Ascending aorta (tissue), 2 donors: Measurements from ENCODE around the gene TIA1. TPM values are rescaled to one million over a fixed set of nuclear protein-coding genes. Genes with fewer than 3 reads are reported as not detected.

Source experiments
- DNase-seq, 2 donors: peaks; one replicate each; pipeline ENCODE4 v3.0.0-alpha.2; 2019; ENCODE audit warnings: low spot score in 2 of 2
- H3K27ac ChIP-seq, 2 donors: fragments of 200-600 bp; sonication (generic); one replicate each; pipeline ENCODE4 v1.5.1; 2016 to 2017; ENCODE audit warnings: mild to moderate bottlenecking in 1 of 2
- H3K27me3 ChIP-seq: fragments of 200-600 bp; sonication (generic); one replicate; pipeline ENCODE4 v1.5.1; 2017
- H3K36me3 ChIP-seq, 2 donors: fragments of 200-600 bp; sonication (generic); one replicate each; pipeline ENCODE4 v1.5.1; 2016
- H3K4me1 ChIP-seq, 2 donors: fragments of 200-600 bp; sonication (generic); one replicate each; pipeline ENCODE4 v1.5.1; 2016 to 2017; ENCODE audit warnings: mild to moderate bottlenecking in 1 of 2
- H3K4me3 ChIP-seq, 2 donors: fragments of 200-600 bp; sonication (generic); one replicate each; pipeline ENCODE4 v1.5.1; 2016 to 2017; ENCODE audit warnings: mild to moderate bottlenecking in 1 of 2
- H3K9me3 ChIP-seq, 2 donors: fragments of 200-600 bp; sonication (generic); one replicate each; pipeline ENCODE4 v1.5.1; 2016
- intact Hi-C: fragments of 100-400 bp; cut with DNase I; formaldehyde crosslinking; loops from one replicate; pipeline ENCODE4 v1.15.1; 2023
- total RNA-seq: library from RNA; depleted of rRNA; stranded (reverse); fragments of >200 nt; gene quantifications from one replicate; pipeline ENCODE4 v1.1.0, GENCODE V29; 2016
- TF ChIP-seq, protein P1 (sequence below), 3 experiments: fragments of 200-600 bp in 2 of 3; fragments of 450-650 bp in 1 of 3; sonication (generic) in 2 of 3; IDR thresholded peaks; one replicate each; pipeline ENCODE4 v1.5.1; 2016 to 2019; ENCODE audit warnings: antibody characterized with exemption in 3 of 3, mild to moderate bottlenecking in 1 of 3, moderate library complexity in 1 of 3

The TIA1 gene
- total RNA-seq, 1 donor from 2014 or later, result 19.3 TPM

DNA sequence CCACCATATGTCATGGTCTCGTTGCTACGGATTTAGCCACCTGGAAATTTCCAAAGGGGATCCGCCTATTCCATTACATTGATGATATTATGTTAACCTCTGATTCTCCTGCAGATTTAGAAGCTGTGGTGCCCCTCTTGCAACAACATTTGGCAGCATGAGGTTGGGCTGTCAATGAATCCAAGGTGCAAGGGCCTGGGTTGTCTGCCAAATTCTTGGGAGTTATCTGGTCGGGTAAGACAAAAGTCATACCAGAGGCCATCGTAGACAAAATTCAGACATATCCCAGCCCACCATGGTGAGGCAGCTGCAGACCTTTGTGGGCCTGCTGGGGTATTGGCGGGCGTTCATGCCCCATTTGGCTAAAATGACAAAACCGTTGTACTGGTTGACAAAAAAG is 44.0 kb downstream of the TIA1 start:
- TF ChIP-seq, protein P1, sequence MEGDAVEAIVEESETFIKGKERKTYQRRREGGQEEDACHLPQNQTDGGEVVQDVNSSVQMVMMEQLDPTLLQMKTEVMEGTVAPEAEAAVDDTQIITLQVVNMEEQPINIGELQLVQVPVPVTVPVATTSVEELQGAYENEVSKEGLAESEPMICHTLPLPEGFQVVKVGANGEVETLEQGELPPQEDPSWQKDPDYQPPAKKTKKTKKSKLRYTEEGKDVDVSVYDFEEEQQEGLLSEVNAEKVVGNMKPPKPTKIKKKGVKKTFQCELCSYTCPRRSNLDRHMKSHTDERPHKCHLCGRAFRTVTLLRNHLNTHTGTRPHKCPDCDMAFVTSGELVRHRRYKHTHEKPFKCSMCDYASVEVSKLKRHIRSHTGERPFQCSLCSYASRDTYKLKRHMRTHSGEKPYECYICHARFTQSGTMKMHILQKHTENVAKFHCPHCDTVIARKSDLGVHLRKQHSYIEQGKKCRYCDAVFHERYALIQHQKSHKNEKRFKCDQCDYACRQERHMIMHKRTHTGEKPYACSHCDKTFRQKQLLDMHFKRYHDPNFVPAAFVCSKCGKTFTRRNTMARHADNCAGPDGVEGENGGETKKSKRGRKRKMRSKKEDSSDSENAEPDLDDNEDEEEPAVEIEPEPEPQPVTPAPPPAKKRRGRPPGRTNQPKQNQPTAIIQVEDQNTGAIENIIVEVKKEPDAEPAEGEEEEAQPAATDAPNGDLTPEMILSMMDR (IDR thresholded peaks at IDR 0.05), result no peak
- no peak overlapping the region for H3K27ac ChIP-seq
- intact Hi-C loops, result no loop called here
- H3K4me3 ChIP-seq, result no peak overlapping the region
- H3K4me1 ChIP-seq, result no peaks in the 10 kb centered on the region
- no peak for DNase-seq
- H3K36me3 ChIP-seq, result no peaks in the 10 kb centered on the region
- H3K27me3 ChIP-seq, result no peaks in the 10 kb centered on the region
- no peaks in the 10 kb centered on the region for H3K9me3 ChIP-seq

DNA sequence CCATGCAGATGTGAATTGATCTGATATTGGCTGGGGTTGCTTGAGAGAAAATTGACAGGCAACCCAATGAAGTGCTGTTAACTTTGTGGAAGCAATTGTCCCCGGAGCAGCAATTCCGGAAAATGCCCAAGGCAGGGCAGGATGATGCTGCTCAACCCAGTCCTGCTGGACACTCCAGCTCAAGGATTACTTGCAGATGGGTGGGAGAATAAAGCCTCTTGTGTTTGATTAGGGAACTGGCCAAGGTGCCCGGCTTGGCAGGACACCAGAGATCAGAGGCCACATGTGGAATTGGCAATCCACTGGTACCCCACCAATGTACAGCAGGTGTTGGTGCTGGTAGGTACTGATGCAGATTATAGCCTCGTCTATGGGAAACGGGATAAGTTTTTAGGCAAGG is 45.3 kb downstream of the TIA1 start:
- intact Hi-C loops, result no loop called here
- TF ChIP-seq, protein P1 (IDR thresholded peaks at IDR 0.05), result no peak
- Histone ChIP-seq H3K27me3 (no peaks in the 10 kb centered on the region), H3K4me1 (no peaks in the 10 kb centered on the region), H3K4me3 (no peak overlapping the region), H3K36me3 (no peaks in the 10 kb centered on the region), H3K9me3 (no peaks in the 10 kb centered on the region), H3K27ac (no peak overlapping the region)
- DNase-seq, result no peak

DNA sequence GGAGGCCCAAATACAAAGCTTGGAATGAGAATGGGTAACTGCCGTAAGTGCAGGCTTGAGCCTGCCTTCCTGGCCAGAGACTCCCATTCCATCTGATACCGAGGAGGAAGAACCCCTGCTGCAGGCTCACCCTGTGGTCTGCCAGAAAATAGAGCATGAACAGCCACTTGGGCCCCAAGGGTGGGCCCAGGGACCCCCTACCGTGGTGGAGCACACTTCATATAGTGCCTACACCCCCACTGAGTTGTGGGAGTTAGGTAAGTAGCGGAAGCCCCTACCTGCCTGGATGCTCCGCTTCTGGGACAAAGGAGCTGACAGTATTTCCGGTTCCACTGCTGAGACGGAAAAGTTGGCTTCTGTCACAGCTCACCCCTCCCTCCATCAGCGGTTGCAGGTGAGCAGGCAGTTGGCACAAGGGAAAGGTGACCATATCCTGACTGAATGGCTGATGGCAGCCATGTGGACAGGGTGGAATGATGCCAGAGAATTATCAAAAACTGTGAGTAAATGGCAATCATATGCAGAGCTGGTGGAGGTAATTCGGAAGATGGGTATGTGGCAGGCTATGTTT is 46.1 kb downstream of the TIA1 start:
- H3K27me3 ChIP-seq, result no peaks in the 10 kb centered on the region
- no peaks in the 10 kb centered on the region for H3K36me3 ChIP-seq
- H3K9me3 ChIP-seq, result no peaks in the 10 kb centered on the region
- DNase-seq, result no peak
- no peak overlapping the region for H3K4me3 ChIP-seq
- intact Hi-C loops, result no loop called here
- no peak overlapping the region for H3K27ac ChIP-seq
- TF ChIP-seq, protein P1 (IDR thresholded peaks at IDR 0.05), result no peak
- H3K4me1 ChIP-seq, result no peaks in the 10 kb centered on the region

DNA sequence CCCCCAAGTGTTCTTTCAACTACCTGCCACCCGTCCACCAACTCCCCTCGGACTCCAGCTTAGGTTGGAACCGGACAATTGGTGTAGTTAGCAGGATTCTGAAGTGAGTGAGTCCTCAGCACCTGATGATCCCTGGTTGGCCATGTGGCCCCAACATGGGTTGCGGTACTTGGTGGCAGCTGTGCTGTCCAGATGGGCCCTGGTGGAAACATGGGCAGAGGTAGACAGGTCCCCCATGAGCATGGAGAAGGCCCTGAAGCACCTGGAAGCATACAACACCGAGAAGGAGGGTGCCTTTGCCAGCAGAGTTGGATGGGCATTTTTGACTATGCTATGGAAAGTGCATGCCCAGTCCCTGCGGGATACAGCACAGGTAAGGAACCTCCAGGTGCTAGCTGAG is 46.6 kb downstream of the TIA1 start:
- no peaks in the 10 kb centered on the region for H3K9me3 ChIP-seq
- no peak overlapping the region for H3K27ac ChIP-seq
- no peak for DNase-seq
- no peak overlapping the region for H3K4me3 ChIP-seq
- intact Hi-C loops, result no loop called here
- no peaks in the 10 kb centered on the region for H3K27me3 ChIP-seq
- TF ChIP-seq, protein P1 (IDR thresholded peaks at IDR 0.05), result no peak
- H3K36me3 ChIP-seq, result no peaks in the 10 kb centered on the region
- H3K4me1 ChIP-seq, result no peaks in the 10 kb centered on the region

DNA sequence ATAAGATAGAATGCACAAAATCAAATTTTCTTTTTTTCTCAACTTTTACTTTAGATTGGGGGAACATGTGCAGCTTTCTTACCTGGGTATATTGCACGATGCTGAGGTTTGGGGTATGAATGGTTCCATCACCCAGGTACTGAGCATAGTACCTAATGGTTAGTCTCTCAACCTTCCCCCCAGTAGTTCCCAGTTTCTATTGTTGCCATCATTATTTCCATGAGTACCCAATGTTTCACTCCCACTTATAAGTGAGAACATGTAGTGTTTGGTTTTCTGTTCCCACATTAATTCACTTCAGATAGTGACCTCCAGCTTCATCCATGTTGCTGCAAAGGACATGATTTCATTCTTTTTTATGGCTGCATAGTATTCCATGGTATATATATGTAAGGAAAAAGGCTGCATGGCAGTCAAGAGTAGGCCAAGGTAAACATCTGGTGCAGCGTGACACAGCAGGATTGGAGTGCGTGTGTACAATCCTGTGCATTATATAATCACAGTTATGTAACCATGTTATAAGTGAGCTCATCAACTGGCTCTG is 47.1 kb downstream of the TIA1 start:
- H3K9me3 ChIP-seq, result no peaks in the 10 kb centered on the region
- TF ChIP-seq, protein P1 (IDR thresholded peaks at IDR 0.05), result no peak
- no peak overlapping the region for H3K27ac ChIP-seq
- no peaks in the 10 kb centered on the region for H3K36me3 ChIP-seq
- no peaks in the 10 kb centered on the region for H3K4me1 ChIP-seq
- no peaks in the 10 kb centered on the region for H3K27me3 ChIP-seq
- H3K4me3 ChIP-seq, result no peak overlapping the region
- DNase-seq, result no peak
- intact Hi-C loops, result no loop called here
